BE2C (cell line): ENCODE results near the gene GNG13.
A peak's percentile ranks its signal among the peaks of the same experiment; 100 is the strongest.

Experiments used
- DNase-seq: peaks from one replicate; pipeline ENCODE4 v3.0.0-alpha.2; 2020
- H3K27me3 ChIP-seq: fragments of 250-450 bp; sonication (Bioruptor Pico); 2 replicates; pipeline ENCODE4 v1.5.1; 2020; ENCODE audit warnings: mild to moderate bottlenecking
- H3K36me3 ChIP-seq: fragments of 250-450 bp; sonication (Bioruptor Pico); 2 replicates; pipeline ENCODE4 v1.5.1; 2020; ENCODE audit warnings: mild to moderate bottlenecking
- H3K4me1 ChIP-seq: fragments of 250-450 bp; sonication (Bioruptor Pico); 2 replicates; pipeline ENCODE4 v1.5.1; 2020
- H3K4me3 ChIP-seq: 2 replicates; pipeline ENCODE4 v1.5.1; 2011; ENCODE audit warnings: low read depth, low read length
- H3K9me3 ChIP-seq: fragments of 250-450 bp; sonication (Bioruptor Pico); 2 replicates; pipeline ENCODE4 v1.5.1; 2020
- CTCF ChIP-seq: IDR thresholded peaks from 2 replicates; pipeline ENCODE4 v1.5.1; 2012; ENCODE audit warnings: mild to moderate bottlenecking, low read depth, low read length

The GNG13 gene

GRCh38 chr16:791131-791530, 9.4 kb downstream of the GNG13 start:
- H3K27me3 ChIP-seq, result no peaks in the 10 kb centered on the region
- no peak for TF ChIP-seq CTCF
- no peaks in the 10 kb centered on the region for H3K9me3 ChIP-seq
- DNase-seq, result no peak
- H3K4me3 ChIP-seq, result no peak overlapping the region
- peaks cover 35% of the 10 kb centered on the region for H3K36me3 ChIP-seq
- H3K4me1 ChIP-seq, result no peaks in the 10 kb centered on the region

- no peaks in the 10 kb centered on the region for H3K9me3 ChIP-seq
- TF ChIP-seq CTCF, result no peak
- H3K36me3 ChIP-seq, result peaks cover 38% of the 10 kb centered on the region
- no peaks in the 10 kb centered on the region for H3K27me3 ChIP-seq
- H3K4me3 ChIP-seq, result no peak overlapping the region
- DNase-seq, result no peak
- H3K4me1 ChIP-seq, result no peaks in the 10 kb centered on the region
Observed at GRCh38 chr16:790086-790485, 10.4 kb downstream of the GNG13 start.

GRCh38 chr16:789191-789850, 11.2 kb downstream of the GNG13 start:
- TF ChIP-seq CTCF, result no peak
- Histone ChIP-seq H3K9me3 (no peaks in the 10 kb centered on the region), H3K27me3 (no peaks in the 10 kb centered on the region), H3K4me1 (no peaks in the 10 kb centered on the region), H3K36me3 (peaks cover 43% of the 10 kb centered on the region), H3K4me3 (peak overlapping the region; percentile 71)
- DNase-seq, result no peak

DNA sequence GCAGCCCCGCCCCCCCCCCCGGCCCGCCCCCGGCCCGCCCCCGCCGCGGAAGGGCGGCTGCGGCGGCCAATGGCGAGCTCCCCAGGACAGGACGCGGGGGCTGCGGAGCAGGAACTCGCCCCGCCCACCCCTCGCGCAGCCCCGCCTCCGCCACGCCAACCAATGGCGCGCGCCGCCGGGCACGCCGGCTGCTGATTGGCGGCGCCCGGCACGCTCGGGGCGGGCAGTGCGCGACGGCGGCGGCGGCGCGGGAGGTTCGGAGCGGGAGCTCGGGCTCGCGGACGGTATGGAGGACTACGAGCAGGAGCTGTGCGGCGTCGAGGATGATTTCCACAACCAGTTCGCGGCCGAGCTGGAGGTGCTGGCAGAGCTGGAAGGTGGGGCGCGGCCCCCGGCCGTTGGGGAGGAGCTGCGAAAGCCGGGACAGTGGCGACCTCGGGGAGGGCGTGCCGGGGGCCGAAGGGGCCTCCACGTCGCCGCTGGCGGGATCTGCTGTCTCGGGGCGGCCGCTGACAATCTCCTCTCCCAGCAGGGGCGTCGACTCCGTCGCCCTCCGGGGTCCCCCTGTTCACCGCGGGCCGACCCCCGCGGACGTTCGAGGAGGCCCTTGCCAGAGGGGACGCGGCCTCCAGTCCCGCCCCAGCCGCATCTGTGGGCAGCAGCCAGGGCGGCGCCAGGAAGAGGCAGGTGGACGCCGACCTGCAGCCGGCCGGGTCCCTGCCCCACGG, 12.0 kb downstream of the GNG13 start, which contains the start of gene CHTF18:
Gene CHTF18, plus strand, starts transcription at position 222 of the 728 bp plus-strand sequence. Its CDS starts 65 bp downstream, at position 287.
- H3K4me1 ChIP-seq, result peaks cover 3% of the 10 kb centered on the region; the same call in 1 of the 2 replicates
- peak; percentile 94 for DNase-seq
- H3K27me3 ChIP-seq, result no peaks in the 10 kb centered on the region
- peaks cover 43% of the 10 kb centered on the region for H3K36me3 ChIP-seq
- H3K4me3 ChIP-seq, result peak within 1 kb of the TSS; percentile 90
- H3K9me3 ChIP-seq, result no peaks in the 10 kb centered on the region
- no peak for TF ChIP-seq CTCF

DNA sequence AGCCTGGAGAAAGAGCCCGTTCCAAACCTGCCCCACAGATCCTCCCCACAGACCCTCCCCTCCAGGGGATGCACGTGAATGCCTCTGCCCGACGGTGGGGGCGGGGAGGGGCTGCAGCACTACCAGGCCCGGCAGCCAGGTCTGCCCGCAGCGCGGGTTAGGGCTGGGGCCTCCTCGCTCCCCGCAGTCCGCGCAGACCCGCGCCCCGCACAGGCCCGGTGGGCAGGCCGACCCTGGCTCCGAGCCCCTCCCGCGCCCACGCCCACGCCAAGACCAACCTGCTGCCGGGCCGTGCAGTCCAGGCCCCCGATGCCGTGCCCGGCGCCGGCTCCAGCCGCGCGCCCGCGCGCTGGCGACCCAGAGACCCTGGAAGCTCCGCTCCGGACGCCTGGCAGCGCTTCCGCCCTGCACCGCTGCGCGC, 12.5 kb downstream of the GNG13 start, which contains the start of gene RPUSD1:
Gene RPUSD1, minus strand, starts transcription at position 404 of the 421 bp plus-strand sequence. CDS start 644 bp downstream, outside the sequence.
- no peaks in the 10 kb centered on the region for H3K27me3 ChIP-seq
- TF ChIP-seq CTCF, result no peak
- H3K36me3 ChIP-seq, result peaks cover 38% of the 10 kb centered on the region
- no peaks in the 10 kb centered on the region for H3K9me3 ChIP-seq
- no peak for DNase-seq
- peak within 1 kb of the TSS; percentile 90 for H3K4me3 ChIP-seq
- H3K4me1 ChIP-seq, result peaks cover 7% of the 10 kb centered on the region
